Measurements from ENCODE around the gene SGK1.

- TF ChIP-seq CTCF (IDR thresholded peaks at IDR 0.05): no peak
- no peak for TF ChIP-seq POLR2A (IDR thresholded peaks at IDR 0.05)
Measured at GRCh38 chr6:134131530-134132139, 186.3 kb downstream of the SGK1 start.

Data from Peyer's patch (tissue), 4 donors.